Fibroblast of villous mesenchyme (primary cell): ENCODE results near the gene CNTNAP1. TPM values are rescaled to one million over a fixed set of nuclear protein-coding genes. Genes with fewer than 3 reads are reported as not detected.

Experiments
- DNase-seq: peaks from one replicate; pipeline ENCODE4 v3.0.0-alpha.2; 2010; ENCODE audit warnings: low read depth
- H3K4me3 ChIP-seq: 2 replicates; pipeline ENCODE4 v1.5.1; 2011; ENCODE audit warnings: low read depth, mild to moderate bottlenecking, low read length
- CTCF ChIP-seq: IDR thresholded peaks from 2 replicates; pipeline ENCODE4 v1.5.1; 2012; ENCODE audit warnings: low read depth, mild to moderate bottlenecking, low read length; ENCODE audit not compliant: insufficient read depth
- total RNA-seq: library from RNA; depleted of rRNA; stranded (reverse); fragments of >200 nt; gene quantifications from 2 replicates; pipeline ENCODE4 v1.2.3, GENCODE V29; 2012

Gene CNTNAP1
- total RNA-seq, 1 donor: 60.5 TPM

GRCh38 chr17:42675965-42676423 is 6.3 kb upstream of the CNTNAP1 start:
- peak; percentile 52 for DNase-seq
- no peak for TF ChIP-seq CTCF
- peak overlapping the region; percentile 94 for H3K4me3 ChIP-seq

GRCh38 chr17:42676424-42677011 is 5.8 kb upstream of the CNTNAP1 start, which contains the start of gene PLEKHH3:
TSS of gene PLEKHH3 (minus strand) at chr17:42676994. CDS start at chr17:42676563, 431 bp downstream.
- peak within 1 kb of the TSS; percentile 94 for H3K4me3 ChIP-seq
- no peak for DNase-seq
- TF ChIP-seq CTCF: peak; percentile 19

- no peak for TF ChIP-seq CTCF
- H3K4me3 ChIP-seq: peak overlapping the region; percentile 94
- peak; percentile 100 for DNase-seq
Observed at GRCh38 chr17:42677012-42677857, 5.1 kb upstream of the CNTNAP1 start.

GRCh38 chr17:42677921-42678781 is 4.2 kb upstream of the CNTNAP1 start:
- TF ChIP-seq CTCF: no peak
- peak overlapping the region; percentile 72 for H3K4me3 ChIP-seq
- peak; percentile 90 for DNase-seq

- no peak for TF ChIP-seq CTCF
- peak; percentile 52 for DNase-seq
- H3K4me3 ChIP-seq: peak overlapping the region; percentile 72
Observed at GRCh38 chr17:42678951-42679491, 3.3 kb upstream of the CNTNAP1 start.
